Activated CD4-positive, alpha-beta T cell treated with anti-CD3 and anti-CD28 coated beads, Interleukin-2, amount 10 ng/mL, durations not matched to agents 7 days and 5 days (primary cell): ENCODE measurements around the gene ABCC9. TPM values are rescaled to one million over a fixed set of nuclear protein-coding genes. Genes with fewer than 3 reads are reported as not detected.
"Not testable (repeated sequence)": the region's sequence is repeated elsewhere in the genome, so short reads cannot be mapped to it uniquely, and the experiment has no call there.

Source experiments
- CTCF ChIA-PET: fragments of 350-600 bp; sonication (Branson Sonifier 250); formaldehyde crosslinking; loops from one replicate; lab custom pipeline; 2021; ENCODE audit warnings: antibody characterized with exemption; lab: Charles Lee
- POLR2A ChIA-PET: fragments of 350-600 bp; sonication (Branson Sonifier 250); formaldehyde crosslinking; loops from one replicate; lab custom pipeline; 2021; ENCODE audit warnings: antibody characterized with exemption; lab: Charles Lee
- DNase-seq: peaks from one replicate; pipeline ENCODE4 v3.0.0-alpha.2; 2020
- H3K27ac Mint-ChIP-seq: one replicate; pipeline ENCODE4 v1.8.0; 2021; ENCODE audit warnings: mild to moderate bottlenecking, moderate library complexity, mixed read lengths
- H3K27me3 Mint-ChIP-seq: one replicate; pipeline ENCODE4 v1.8.0; 2021; ENCODE audit warnings: mixed read lengths
- H3K36me3 Mint-ChIP-seq: one replicate; pipeline ENCODE4 v1.8.0; 2021; ENCODE audit warnings: low read depth, mixed read lengths
- H3K4me1 Mint-ChIP-seq: one replicate; pipeline ENCODE4 v1.8.0; 2021; ENCODE audit warnings: mixed read lengths
- H3K4me3 Mint-ChIP-seq: one replicate; pipeline ENCODE4 v1.8.0; 2021; ENCODE audit warnings: mild to moderate bottlenecking, moderate library complexity, mixed read lengths
- H3K9me3 Mint-ChIP-seq: one replicate; pipeline ENCODE4 v1.8.0; 2021; ENCODE audit warnings: mixed read lengths
- total RNA-seq, 2 experiments: library from RNA; stranded (reverse); gene quantifications; one replicate each; pipeline ENCODE4 v1.2.3, GENCODE V29; 2021

ABCC9 gene
- total RNA-seq, 2 experiments from 2014 or later: not detected

GRCh38 chr12:21921436-21921835 lies 19.8 kb downstream of the ABCC9 start:
- H3K36me3 Mint-ChIP-seq: no peaks in the 10 kb centered on the region
- ChIA-PET CTCF (no interaction called here), POLR2A (no interaction called here)
- H3K4me3 Mint-ChIP-seq: no peak overlapping the region
- H3K9me3 Mint-ChIP-seq: no peaks in the 10 kb centered on the region
- peaks cover 5% of the 10 kb centered on the region for H3K27me3 Mint-ChIP-seq
- DNase-seq: no peak
- H3K4me1 Mint-ChIP-seq: no peaks in the 10 kb centered on the region
- H3K27ac Mint-ChIP-seq: no peak overlapping the region

- Mint-ChIP-seq H3K36me3 (no peaks in the 10 kb centered on the region), H3K4me3 (no peak overlapping the region), H3K9me3 (no peaks in the 10 kb centered on the region), H3K27ac (no peak overlapping the region), H3K27me3 (peaks cover 5% of the 10 kb centered on the region), H3K4me1 (no peaks in the 10 kb centered on the region)
- no peak for DNase-seq
- ChIA-PET CTCF (no interaction called here), POLR2A (no interaction called here)
Observed at GRCh38 chr12:21918456-21918855, 22.8 kb downstream of the ABCC9 start.

DNA sequence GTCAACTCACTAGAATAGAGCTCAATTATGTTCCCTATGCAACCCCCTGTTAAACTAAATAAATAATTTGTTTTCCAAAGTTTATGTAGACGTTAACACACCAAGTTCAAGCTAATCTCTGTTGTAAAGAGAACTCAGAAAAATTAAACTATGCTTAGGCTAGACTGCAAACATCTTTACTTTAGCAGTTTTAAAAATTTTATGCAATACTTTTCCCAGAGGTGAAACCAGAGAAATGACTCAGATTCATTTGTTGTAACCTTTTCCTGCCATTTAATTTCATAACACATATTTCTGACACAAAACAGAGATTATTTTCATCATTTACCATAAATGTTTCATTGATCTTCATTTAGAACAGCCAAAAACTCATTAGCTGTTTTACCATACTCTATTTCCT lies 27.4 kb downstream of the ABCC9 start:
- Mint-ChIP-seq H3K27ac (no peak overlapping the region), H3K36me3 (no peaks in the 10 kb centered on the region), H3K4me1 (no peaks in the 10 kb centered on the region), H3K9me3 (no peaks in the 10 kb centered on the region), H3K27me3 (no peaks in the 10 kb centered on the region), H3K4me3 (no peak overlapping the region)
- no peak for DNase-seq
- ChIA-PET POLR2A (no interaction called here), CTCF (no interaction called here)

- no peaks in the 10 kb centered on the region for H3K4me1 Mint-ChIP-seq
- ChIA-PET POLR2A (no interaction called here), CTCF (no interaction called here)
- DNase-seq: no peak
- H3K36me3 Mint-ChIP-seq: no peaks in the 10 kb centered on the region
- H3K9me3 Mint-ChIP-seq: no peaks in the 10 kb centered on the region
- no peaks in the 10 kb centered on the region for H3K27me3 Mint-ChIP-seq
- H3K4me3 Mint-ChIP-seq: no peak overlapping the region
- H3K27ac Mint-ChIP-seq: no peak overlapping the region
Observed at GRCh38 chr12:21912318-21912717, 28.9 kb downstream of the ABCC9 start.

DNA sequence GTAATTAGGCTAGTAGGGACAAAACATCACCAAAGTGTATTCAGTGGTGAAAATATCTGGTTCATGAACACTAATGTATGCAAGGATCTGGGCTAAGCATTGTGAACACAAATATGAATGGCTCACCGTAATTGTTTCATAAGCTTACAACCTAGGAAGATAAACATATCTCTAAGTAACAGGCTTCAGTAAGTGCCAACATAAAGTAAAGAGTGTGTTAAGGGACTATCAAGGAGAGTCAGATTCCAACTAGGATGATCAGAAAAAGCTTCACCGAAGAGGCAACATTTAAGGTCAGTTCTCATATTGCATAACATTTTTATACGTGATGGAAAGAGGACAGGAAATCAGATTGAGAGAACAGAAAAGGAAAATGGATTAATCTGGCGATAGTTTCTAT lies 29.4 kb downstream of the ABCC9 start:
- H3K27me3 Mint-ChIP-seq: no peaks in the 10 kb centered on the region
- CTCF ChIA-PET: no interaction called here
- no peaks in the 10 kb centered on the region for H3K4me1 Mint-ChIP-seq
- no peaks in the 10 kb centered on the region for H3K9me3 Mint-ChIP-seq
- H3K27ac Mint-ChIP-seq: no peak overlapping the region
- H3K36me3 Mint-ChIP-seq: no peaks in the 10 kb centered on the region
- POLR2A ChIA-PET: no interaction called here
- no peak overlapping the region for H3K4me3 Mint-ChIP-seq
- DNase-seq: no peak

DNA sequence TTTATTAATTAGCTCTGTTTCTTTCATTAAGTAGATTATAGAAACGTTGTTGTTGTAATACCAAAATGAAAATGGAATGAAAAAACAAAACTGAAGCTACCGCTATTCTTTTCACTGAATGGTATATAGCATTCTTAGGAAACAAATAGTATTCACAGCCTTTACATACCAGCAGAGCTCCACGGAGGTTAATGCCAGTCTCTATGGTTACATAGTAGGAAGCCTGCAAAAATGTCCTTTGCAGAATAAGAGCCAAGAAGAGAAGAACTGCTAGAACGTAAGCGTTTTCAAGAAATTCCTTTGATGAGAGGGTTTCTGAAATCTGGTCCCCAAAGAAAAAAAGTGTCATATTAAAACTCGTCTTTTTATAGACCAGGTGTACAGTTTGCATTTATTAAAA lies 30.6 kb downstream of the ABCC9 start:
- Mint-ChIP-seq H3K27me3 (peaks cover 2% of the 10 kb centered on the region), H3K27ac (no peak overlapping the region), H3K4me1 (no peaks in the 10 kb centered on the region), H3K9me3 (no peaks in the 10 kb centered on the region), H3K4me3 (no peak overlapping the region), H3K36me3 (no peaks in the 10 kb centered on the region)
- ChIA-PET CTCF (no interaction called here), POLR2A (no interaction called here)
- no peak for DNase-seq

DNA sequence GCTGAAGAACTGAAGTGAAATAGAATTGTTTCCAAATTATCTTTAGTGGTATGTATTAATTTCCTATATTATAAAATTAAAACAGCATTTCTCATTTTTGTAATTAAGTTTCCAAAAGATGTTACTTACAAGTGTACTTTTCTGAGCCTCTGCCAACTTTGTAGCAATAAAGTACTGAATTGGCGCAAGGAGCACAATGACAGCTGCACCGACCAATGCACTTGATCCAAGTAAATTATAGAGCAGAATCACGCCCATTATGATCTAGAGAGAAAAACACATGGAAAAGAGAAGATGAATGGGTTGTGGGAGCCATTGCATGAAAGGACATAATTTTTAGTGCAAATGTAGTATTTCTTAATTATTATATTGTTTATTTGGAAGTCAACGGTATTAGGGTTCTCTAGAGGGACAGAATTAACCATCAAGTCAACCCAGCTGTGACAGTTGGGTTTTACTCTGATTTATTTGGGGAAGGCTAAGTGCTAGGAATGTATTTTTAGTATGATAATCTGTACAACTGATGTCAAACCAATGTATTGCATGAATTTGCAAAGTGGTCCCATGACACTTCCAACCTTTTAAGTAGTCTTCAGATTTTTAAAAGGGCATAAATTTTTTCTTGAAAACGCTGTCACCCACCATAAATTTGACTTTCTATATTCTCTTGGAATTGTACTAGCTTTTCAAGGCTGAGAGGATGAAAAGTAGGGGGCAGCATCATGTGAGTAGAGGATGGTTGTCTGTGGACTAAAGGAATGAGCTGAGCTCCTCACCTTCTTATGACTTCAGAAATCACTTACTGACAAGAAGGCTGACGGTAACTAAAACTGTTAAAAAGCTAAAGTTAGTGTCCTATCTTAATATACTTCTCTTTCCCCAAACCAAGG lies 33.0 kb downstream of the ABCC9 start:
- CTCF ChIA-PET: no interaction called here

DNA sequence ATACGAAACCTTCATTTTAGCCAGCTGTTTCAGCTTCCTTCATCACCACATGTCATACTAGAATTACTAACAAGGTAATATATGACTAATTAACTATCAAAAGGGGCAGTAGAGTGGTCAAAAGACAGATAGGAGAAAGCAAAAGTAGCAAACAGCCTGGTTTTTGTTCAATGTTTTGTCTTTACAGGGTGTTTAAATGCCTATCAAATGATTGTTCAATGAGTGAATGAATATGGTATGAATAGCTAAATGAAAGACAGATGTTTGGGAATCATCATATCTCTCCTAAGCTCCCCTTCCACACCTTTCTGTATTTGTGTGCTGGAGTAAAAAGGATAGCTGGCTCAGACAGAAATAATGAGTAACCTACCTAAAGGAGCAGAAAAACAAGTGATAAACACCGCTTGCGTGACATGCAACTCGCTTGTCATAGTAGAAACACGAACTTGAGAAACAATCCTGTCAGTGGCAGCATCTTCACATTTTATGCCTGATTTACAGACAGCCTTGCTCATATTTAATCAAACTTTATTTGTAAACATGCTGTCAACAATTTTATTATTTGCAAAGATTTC lies 34.2 kb downstream of the ABCC9 start:
- H3K4me3 Mint-ChIP-seq: no peak overlapping the region
- no peaks in the 10 kb centered on the region for H3K9me3 Mint-ChIP-seq
- no peak overlapping the region for H3K27ac Mint-ChIP-seq
- H3K4me1 Mint-ChIP-seq: no peaks in the 10 kb centered on the region
- no peak for DNase-seq
- no peaks in the 10 kb centered on the region for H3K36me3 Mint-ChIP-seq
- peaks cover 2% of the 10 kb centered on the region for H3K27me3 Mint-ChIP-seq
- CTCF ChIA-PET: interaction anchor here (0.6 kb wide), 1 partner anchor 162 kb away, joined by 4 read pairs; no protein-coding TSS in a partner anchor
- POLR2A ChIA-PET: no interaction called here

More for the DNA sequence above, 33.0 kb downstream of the ABCC9 start:
- Mint-ChIP-seq H3K27ac (no peak overlapping the region), H3K4me3 (no peak overlapping the region), H3K36me3 (no peaks in the 10 kb centered on the region), H3K4me1 (no peaks in the 10 kb centered on the region), H3K9me3 (no peaks in the 10 kb centered on the region), H3K27me3 (peaks cover 2% of the 10 kb centered on the region)
- POLR2A ChIA-PET: no interaction called here
- no peak for DNase-seq

DNA sequence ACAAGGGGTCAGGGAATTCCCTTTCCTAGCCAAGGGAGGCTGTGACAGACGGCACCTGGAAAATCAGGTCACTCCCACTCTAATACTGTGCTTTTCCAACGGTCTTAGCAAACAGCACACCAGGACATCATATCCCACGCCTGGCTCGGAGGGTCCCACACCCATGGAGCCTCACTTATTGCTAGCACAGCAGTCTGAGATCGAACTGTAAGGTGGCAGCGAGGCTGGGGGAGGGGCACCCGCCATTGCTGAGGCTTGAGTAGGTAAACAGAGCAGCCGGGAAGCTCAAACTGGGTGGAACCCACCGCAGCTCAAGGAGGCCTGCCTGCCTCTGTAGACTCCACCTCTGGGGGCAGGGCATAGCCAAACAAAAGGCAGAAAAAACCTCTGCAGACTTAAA lies 41.7 kb downstream of the ABCC9 start:
- DNase-seq, CTCF ChIA-PET, H3K4me3 Mint-ChIP-seq, POLR2A ChIA-PET, H3K27me3 Mint-ChIP-seq, H3K36me3 Mint-ChIP-seq, H3K27ac Mint-ChIP-seq, H3K9me3 Mint-ChIP-seq, H3K4me1 Mint-ChIP-seq: not testable (repeated sequence)

GRCh38 chr12:21895651-21896050 lies 45.6 kb downstream of the ABCC9 start:
- Mint-ChIP-seq H3K36me3 (no peaks in the 10 kb centered on the region), H3K27me3 (no peaks in the 10 kb centered on the region), H3K4me1 (no peaks in the 10 kb centered on the region), H3K9me3 (no peaks in the 10 kb centered on the region), H3K4me3 (no peak overlapping the region), H3K27ac (no peak overlapping the region)
- DNase-seq: no peak
- POLR2A ChIA-PET: no interaction called here
- CTCF ChIA-PET: no interaction called here

DNA sequence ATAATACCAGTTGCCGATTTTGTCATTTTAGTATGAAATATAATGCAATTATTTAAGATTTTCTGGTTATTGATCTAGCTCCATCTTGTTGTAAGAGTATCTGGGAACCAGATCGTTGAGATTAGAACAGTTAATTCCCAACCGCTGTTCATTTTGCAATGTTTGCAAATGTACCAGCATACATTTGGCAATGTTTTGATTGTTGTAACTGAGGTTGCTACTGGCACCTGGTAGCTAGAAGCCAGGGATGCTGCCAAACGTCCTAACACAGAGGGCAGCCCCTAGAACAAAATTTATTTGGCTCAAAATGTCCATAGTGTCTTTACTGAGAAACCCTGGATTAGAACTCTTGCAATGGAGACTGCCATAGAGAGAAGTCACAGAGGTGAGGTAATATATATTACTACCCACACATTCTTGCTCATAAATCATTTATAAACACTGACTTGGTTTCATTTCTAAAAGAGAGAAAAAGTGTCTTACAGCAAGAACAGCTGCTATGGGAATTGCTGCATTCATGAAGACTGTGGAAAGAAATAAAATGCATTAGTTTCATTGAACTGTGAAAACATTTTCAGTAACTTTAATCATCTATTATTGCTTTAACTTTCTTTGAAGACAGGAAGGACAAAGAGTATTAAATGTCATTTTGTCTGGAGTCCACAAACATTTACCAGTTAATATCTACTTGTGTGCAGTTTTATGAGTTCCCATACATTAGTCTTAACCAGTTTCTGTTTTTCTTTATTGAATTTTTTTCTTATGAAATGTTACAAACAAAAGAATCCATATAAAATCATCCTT lies 46.2 kb downstream of the ABCC9 start:
- H3K4me3 Mint-ChIP-seq: no peak overlapping the region
- no peak overlapping the region for H3K27ac Mint-ChIP-seq
- H3K4me1 Mint-ChIP-seq: no peaks in the 10 kb centered on the region
- DNase-seq: no peak
- H3K36me3 Mint-ChIP-seq: no peaks in the 10 kb centered on the region
- no peaks in the 10 kb centered on the region for H3K9me3 Mint-ChIP-seq
- H3K27me3 Mint-ChIP-seq: no peaks in the 10 kb centered on the region
- CTCF ChIA-PET: no interaction called here
- POLR2A ChIA-PET: no interaction called here

GRCh38 chr12:21893924-21894323 lies 47.3 kb downstream of the ABCC9 start:
- DNase-seq: no peak
- ChIA-PET POLR2A (no interaction called here), CTCF (no interaction called here)
- Mint-ChIP-seq H3K27ac (no peak overlapping the region), H3K27me3 (peaks cover 3% of the 10 kb centered on the region), H3K36me3 (no peaks in the 10 kb centered on the region), H3K4me1 (no peaks in the 10 kb centered on the region), H3K9me3 (no peaks in the 10 kb centered on the region), H3K4me3 (no peak overlapping the region)

DNA sequence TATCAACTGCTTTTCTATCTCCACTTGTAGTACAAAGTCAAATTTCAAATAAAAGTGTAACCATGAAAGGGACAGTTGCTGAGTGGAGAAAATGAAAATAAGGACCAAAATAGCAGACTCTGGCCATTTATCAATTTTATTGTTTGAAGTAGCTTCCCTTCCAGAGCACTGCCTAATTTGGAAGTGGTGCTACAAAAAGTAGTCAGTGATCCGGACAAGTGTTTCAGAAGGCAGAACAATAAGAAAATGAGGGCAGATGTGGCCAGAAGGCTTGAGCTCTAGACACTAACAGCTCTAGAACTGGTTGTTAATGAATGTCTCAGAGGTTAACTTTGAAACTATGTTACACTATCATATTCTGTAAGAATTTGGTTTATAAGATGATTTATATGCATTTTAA lies 48.9 kb downstream of the ABCC9 start:
- no peaks in the 10 kb centered on the region for H3K4me1 Mint-ChIP-seq
- peaks cover 3% of the 10 kb centered on the region for H3K27me3 Mint-ChIP-seq
- no peak overlapping the region for H3K4me3 Mint-ChIP-seq
- H3K36me3 Mint-ChIP-seq: no peaks in the 10 kb centered on the region
- H3K27ac Mint-ChIP-seq: no peak overlapping the region
- DNase-seq: no peak
- POLR2A ChIA-PET: no interaction called here
- no peaks in the 10 kb centered on the region for H3K9me3 Mint-ChIP-seq
- CTCF ChIA-PET: no interaction called here
